ENCODE data around the gene ZBTB14.

DNA sequence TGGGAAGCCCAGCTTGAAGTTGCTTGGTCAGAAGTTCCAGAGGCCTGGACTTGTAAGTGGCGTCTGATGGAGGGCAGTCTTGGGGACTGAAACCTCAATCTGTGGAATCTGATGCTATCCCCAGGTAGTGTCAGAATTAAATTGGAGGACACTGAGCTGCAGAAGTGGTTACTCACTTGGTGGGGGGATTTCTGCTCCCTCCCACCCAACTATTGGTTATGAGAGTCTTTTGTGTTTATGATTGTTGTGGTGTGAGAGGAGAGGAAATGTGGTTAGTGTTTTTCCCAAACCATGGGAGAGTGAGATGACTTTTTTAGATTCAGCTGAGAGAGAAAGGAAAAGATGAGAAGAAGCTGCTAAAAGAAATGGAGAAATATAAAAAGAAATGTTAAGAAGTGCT lies 12.8 kb downstream of the ZBTB14 start:
- TF ChIP-seq CTCF (IDR thresholded peaks at IDR 0.05) (no peak), POLR2A (IDR thresholded peaks at IDR 0.05) (no peak)

All from lower leg skin (tissue), 3 donors.